ENCODE measurements around the gene QKI. TPM values are rescaled to one million over a fixed set of nuclear protein-coding genes. Genes with fewer than 3 reads are reported as not detected.

QKI gene
- total RNA-seq, 1 experiment from 2014 or later: 217 TPM

DNA sequence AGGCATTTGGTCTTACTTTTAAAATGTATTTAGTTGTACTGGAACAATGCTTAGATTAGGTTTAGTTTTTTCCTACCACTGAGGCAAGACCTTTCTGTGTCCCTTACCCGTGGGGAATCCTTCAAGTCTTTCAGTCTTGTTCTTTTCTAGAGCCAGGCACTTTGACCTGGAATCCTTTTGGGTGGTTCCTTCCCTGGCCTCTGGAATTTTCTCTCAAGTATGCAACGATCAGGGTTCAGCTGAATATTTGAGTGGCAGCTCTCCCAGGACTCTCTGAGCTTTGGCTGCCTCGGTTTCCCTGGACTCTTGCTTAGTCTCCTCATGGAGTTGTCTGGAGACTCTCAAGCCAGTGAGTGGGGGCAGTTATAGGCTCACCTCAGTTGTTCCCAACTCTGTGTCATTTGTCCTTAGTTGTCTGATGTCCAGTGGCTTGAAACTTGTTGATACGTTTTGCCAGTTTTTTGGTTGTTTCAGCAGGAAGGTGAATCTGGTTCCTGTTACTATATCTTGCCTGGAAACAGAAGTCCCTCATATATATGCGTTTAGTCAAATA is 118.1 kb downstream of the QKI start:
- DNase-seq (ENCODE audit: low read depth): no peak

DNA sequence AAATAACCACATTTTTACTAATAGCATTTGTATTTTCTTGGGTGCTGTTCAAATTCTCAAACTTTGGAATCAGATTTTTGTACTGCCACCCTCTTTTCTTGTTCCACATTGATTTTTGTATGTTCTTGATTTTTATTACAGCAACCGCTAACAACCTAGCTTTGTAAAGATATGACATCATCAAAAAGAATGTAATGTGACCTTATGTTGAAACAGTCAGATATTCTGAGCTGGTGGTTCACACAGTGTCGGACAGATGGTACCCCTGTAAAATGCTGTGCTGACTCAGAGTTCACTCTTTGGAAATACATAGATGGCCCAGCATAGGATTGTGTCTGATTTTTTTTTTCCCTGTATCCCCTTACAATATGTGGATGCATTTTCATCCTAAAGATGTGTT is 118.9 kb downstream of the QKI start:
- DNase-seq (ENCODE audit: low read depth): peak; percentile 82

DNA sequence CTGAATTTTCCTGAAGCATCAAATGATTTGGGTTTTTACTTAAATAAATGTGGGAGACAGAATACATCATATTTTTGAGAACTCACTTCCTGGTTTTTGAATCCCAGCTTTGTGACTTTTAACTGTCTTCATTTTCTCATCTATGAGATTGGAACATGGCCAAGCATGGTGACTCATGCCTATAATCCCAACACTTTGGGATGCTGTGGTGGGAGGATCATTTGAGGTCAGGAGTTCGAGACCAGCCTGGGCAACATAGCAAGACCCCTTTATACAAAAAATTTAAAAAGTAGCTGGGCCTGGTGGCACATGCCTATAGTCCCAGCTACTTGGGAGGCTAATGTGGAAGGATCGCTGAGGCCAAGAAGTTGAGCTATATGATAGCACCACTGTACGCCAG is 122.3 kb downstream of the QKI start:
- peak; percentile 68 for DNase-seq (ENCODE audit: low read depth)

DNA sequence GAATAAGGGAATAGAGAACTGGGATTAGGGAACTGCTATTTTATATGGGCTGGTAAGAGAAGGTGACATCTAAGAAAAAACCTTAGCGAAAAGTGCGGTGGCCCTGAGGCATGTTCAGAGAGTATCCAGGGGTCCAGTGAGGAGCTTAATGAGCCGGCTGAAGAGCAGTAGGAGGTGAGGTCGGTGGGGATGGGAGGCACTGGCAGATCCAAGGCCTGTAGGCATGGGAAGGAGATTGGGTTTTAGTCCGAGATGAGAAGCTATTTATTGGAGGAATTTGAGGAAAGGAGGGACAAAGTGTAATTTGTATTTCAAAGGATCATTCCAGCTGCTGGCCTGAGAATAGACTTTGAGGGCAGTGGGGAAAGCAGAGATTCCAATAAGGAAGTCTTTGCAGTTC is 123.8 kb downstream of the QKI start:
- no peak for DNase-seq (ENCODE audit: low read depth)

DNA sequence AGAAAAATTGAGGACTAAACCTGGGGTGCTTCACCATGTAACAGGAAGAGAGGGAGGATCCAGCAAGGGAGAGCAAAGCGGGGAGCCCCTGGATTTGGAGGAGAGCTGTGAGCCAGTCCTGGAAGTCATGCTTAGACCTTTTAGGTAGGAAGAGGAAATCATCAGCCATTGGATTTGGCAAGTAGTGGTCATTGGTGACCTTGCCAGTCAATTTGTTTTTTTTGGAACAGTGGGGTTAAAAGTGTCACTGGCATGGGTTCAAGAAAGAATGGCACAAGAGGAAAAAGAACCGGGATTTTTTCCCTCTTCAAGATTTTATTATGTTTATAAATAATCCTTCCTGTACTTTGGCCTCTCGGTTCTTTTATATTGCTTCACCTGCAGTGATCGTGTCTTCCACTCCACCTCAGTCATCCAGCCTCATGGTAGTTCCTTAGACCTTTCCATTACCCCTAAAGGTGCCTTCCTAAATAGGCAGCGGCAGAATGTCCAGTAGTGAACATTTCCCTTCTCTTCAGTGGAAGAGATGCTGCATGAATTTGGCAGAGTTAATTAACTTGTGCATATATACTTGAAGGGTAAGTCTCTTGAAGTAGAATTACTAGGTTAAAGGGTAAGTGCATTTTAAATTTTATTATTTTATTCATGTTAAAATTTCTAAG is 124.7 kb downstream of the QKI start:
- DNase-seq (ENCODE audit: low read depth): no peak

DNA sequence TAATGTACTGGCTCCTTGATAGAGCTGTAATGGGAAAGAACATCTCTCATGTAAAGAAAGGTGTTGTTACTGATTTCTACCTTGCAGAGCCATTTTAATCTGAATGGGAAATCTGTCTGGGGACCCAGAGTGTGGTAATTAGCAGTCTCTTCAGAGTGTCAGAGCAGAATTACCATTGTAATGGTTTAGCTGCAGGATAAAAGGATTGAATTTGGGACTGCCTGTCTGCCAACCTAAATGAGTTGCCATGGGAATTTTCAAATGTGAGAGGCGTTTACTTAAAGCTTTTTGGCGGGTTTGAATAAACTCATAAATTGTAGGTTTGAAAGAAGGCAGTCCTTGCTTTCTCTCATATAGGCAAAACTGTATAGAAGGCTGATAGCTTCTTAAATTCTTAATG is 128.8 kb downstream of the QKI start:
- no peak for DNase-seq (ENCODE audit: low read depth)

DNA sequence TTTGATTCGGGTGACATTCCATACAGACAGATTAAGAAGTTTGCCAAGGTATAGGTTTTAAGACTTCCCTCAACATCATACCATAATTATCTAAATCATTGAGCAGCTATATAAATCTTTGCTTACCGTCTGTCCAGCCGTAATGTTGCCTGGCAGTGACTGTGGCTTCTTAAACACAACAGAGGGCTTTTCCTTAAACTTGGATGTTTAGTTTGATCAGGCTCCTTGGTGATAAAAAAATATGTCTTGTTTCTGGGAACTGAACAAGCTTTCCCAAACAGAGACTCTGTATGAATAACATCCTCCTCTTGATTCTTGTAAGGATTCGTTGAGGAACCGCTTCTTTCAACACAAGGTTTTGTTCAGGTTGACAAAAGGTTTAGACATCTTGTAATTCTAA is 130.9 kb downstream of the QKI start:
- DNase-seq (ENCODE audit: low read depth): no peak

DNA sequence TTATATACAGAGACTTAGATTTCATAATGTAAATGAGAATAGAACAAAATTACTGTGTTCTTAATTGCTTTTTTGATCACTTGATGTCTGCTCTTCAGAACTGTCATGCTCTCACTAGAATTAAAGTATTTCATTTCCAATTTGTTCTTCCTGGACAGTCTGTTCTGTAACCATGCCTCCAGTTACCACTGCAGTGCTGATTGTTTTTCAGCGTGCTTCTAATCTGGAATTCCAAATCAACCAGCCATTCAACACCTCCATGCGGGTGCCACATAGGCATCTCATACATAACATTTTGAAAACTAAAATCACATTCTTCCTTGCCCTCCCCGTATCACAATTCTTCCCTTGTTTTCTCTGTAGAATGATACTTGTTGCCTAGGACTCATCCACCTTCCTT is 132.8 kb downstream of the QKI start:
- no peak for DNase-seq (ENCODE audit: low read depth)

DNA sequence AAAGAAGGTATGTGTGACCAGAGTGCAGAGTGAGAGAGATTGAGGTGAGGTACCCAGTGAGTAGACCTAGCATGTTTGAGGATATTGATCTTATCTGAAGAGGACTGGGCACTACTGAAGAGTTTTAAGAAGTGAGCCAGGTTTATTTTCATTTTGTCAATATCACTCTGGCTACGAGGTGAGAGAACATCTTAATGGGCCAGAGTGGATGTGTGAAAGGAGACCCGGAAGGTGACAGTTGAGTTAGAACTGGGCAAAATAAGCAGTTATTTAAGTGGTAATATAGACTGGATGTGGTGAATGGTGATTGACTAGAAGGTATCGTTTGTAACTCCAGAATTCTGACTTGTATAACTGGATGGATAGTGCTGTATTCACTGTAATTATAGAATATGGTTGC is 134.1 kb downstream of the QKI start:
- no peak for DNase-seq (ENCODE audit: low read depth)

DNA sequence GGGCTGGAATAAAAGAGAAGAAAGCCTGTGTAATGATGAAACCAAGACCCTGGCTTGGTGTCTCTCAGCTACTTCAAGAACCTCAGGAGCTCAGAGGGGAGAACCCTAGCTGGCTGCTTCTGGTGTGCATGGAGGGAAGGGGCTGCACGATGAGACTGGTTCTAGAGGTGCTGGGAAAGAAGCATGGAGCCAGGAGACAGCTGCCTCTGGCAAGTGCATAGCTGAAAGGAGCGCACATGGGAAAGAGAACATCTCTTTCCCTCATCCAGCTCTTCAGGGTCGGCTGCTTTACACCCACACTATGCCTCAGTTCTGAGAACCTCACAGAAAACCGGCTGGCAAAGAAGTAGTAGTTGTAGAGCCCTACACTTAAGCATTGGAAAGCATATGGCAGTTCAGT is 139.5 kb downstream of the QKI start:
- no peak for DNase-seq (ENCODE audit: low read depth)

DNA sequence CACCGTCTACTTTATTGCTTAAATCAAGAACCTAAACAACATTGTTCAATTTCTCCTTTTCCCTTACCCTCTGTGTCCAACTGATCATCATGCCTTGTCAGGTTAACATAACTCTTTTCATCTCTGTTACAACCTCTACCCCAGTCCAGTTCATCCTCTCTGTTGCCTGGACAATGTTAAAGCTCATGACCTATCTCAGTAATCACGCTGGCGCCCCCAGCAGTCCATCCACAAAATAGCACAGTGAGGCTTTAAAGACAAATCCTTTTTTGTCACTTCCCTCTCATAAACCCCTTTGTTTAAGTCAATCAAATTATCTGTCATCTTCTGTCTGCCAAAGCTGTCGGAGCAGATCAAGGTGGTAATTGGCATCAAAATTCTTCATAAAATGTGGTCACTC is 140.1 kb downstream of the QKI start:
- DNase-seq (ENCODE audit: low read depth): peak; percentile 50

DNA sequence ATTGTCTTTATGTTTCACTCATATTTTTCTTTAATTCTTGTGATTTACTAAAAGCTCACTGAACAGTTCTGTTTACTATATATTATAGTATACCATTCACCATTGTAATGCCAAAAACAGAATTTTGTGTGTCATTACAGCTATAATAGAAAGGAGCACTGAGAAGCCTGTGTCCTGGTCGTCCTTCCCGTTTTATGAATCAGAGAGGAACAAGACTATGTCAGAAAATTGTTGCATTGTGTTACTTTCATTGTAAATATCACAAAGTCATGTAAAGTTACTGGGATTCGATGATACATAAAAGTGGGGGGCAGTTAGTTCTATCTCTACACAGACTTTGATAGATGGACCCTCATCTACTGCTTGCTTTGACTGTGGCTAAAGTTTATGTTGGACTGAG is 145.1 kb downstream of the QKI start:
- no peak for DNase-seq (ENCODE audit: low read depth)

DNA sequence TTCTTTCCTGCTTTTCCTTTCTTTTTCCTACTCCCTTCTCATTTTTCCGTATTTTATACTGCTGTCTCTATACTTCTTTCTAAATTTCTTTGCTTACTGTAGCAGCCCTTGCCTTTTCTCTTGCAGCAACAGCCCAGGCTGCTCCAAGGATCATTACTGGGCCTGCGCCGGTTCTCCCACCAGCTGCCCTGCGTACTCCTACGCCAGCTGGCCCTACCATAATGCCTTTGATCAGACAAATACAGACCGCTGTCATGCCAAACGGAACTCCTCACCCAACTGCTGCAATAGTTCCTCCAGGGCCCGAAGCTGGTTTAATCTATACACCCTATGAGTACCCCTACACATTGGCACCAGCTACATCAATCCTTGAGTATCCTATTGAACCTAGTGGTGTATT is 148.8 kb downstream of the QKI start:
- no peak for DNase-seq (ENCODE audit: low read depth)

DNA sequence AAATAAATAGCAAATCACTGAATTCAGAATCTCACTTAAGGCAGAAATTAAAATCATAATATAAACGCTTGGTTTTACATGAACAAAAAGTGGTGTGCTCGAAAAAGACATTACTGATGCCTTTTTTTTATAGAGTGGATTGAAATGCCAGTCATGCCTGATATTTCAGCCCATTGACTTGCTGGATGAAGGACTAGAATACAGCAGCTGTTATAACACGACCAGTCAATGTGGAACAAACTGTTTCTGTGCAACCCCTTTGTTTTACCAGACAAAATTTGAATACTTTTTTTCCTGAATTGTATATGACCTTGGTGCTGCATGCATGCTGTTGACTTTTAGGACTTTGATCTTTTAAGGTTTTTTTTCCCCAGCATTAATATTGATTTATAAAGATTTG is 150.0 kb downstream of the QKI start:
- DNase-seq (ENCODE audit: low read depth): no peak

DNA sequence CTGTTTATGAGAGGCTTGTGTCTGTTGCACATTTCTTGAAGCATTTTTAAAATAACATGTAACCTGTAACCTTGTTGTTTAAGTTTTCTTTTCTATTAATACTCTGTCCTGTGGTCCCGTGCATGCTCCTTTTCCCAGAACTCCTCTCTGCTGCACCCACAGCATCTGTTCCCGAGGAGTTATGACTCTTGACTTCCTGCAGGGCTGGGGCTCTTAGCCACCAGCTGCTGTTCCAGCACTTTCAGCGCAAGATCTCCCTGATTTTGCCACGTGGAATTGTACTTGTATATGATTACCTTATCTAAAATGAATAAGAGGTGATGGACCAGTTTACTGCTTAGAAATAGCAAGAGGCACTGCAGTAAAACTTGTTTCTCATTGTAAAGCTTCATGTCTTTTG is 150.6 kb downstream of the QKI start:
- DNase-seq (ENCODE audit: low read depth): no peak

DNA sequence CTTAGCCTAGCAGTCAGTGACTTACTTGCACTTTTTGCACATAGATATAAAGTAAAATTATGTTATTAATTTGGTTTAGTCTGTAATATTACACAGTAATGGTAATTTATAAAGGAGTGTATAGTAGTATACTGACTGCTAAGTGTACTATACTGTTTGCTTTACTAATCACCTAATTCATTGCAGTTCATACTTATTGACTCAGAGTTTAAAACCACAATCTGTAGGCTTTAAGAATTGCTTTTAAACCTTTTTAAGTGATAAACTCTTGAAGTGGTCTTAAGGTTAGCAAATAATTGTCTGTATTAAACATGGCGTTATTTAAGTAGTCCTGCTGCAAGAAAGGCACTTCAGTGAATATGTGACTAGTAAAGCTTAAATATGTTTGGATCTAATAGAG is 151.5 kb downstream of the QKI start:
- DNase-seq (ENCODE audit: low read depth): no peak

DNA sequence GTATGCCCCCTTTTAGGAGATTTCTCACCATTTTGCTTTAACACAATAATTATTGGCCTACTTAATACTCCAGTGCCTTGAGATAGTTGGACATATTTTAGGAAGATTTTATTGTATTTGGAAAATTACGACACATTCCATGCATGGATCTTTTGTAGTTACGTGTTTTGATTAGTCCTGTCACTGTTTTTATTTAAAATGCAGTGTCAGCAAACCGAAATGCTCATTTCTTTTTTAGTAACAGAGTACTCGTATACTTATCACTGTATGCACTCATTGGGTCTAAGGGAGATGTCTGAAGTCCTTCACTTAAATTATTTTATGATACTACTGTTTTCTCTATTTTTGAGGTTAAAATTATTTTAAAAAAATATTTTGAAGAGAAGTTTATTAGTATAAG is 153.8 kb downstream of the QKI start:
- DNase-seq (ENCODE audit: low read depth): no peak

DNA sequence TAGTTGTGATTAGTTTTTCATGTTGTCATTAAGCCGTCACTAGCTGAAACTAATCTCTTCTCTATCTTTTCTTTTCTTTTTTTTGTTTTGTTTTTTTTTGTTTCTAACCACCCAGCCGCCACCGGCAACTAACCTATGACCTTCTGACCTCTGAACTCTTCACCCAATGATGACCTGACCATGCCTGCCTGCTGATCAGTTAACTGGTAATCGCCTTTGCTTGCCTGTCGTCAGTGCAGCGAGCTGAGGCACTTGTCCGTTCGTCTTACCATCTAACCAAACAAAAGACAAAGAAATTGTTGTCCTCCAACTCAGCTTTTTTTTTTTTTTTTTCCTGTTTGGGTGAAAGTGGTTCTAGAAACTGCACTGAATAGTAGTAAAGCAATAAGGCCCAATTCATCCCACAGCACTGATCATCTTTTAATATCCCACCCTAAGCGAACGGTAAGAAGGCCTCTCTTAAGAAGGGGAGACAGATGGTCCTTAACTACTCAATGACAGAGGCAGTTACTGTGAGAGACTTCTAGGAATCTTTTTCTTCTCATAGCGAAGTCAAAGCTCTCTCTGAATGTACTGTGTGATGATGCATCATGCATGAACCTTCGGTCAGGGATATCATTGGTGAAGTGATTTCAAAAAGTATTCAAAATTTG is 156.2 kb downstream of the QKI start:
- DNase-seq (ENCODE audit: low read depth): no peak

DNA sequence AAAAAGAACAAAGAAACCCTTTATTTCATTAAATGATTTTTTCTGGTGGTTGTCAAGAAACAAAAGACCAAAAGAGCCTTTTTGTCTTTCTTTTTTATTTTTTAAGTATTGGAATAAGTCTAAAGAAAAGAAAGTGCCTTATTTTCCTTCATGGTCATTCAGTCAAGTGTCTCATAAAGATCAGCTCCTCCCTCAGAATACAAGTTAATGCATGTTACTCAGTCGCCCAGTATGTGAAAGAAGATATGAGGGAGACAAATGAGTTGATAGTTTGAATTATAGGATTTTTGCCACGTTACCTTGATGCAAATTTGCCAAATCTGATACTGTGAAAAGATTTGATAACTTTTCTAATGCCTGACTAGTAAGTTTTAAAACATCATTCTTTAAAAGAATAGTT is 157.2 kb downstream of the QKI start:
- DNase-seq (ENCODE audit: low read depth): no peak

DNA sequence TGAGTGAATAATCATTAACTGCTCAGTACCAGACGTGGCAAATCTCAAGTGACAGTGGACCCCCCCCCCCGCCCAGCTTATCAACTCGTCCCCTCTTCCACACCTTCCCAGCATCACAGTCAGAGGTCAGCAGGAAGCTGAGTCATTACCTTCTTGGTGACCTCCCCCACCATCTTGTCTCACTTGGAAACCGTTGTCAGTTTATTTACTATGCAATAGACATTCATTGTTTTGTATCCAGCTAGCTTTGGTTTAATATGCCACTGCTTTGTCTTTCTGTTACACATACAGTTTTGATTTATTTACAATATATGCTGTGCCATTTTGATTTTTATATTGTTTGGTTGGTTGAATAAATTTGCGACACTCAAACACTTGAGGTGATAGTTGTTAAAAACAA is 158.1 kb downstream of the QKI start:
- peak; percentile 53 for DNase-seq (ENCODE audit: low read depth)

DNA sequence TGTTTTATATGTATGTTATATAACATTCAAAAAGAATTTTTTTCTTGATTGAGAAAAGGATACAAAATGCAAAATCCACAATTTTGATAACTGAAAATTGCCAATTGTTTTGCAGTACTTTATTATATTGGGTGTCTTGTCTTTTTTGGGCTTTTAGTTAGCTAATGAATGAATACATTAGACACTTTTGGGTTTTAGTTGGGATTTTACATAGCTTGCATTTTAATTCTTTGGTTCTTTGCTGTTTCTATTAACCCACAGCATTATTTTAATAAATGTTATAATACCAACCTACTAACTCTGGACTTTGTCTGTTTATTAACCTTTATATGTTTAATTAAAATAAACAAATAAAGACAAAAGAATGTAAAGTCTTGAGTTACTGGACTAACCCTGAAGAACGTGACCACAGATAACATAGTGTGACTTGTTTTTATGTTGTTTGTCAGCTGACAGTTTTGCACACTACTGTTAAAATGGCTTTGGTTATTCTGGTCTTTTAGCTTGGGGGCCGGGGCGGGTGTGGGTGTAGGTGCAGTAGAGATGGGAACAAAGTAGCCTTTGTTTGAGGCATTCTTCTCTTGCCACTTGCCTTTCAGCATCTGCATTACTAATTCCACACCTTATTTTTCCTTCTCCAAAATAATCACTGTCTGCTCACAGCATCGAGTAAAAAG is 159.1 kb downstream of the QKI start:
- DNase-seq (ENCODE audit: low read depth): no peak

DNA sequence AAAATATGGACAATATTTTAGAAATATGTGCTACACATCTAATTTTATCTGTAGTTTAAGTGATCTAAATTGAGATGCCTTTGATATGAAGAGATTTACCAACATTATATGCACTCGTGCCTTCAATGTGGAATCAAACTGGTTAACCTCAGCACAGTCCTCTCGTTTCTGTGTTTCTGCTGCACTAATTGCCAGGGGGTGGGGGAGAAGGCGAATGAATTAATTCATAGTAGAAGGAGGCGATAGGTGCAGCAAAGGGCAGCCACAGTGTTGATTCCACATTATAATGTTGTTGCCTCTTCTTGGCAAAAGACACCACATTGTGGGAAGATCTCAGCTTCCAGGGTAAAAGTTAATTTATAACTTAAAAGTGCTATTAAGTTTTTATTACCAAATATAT is 161.6 kb downstream of the QKI start:
- no peak for DNase-seq (ENCODE audit: low read depth)

DNA sequence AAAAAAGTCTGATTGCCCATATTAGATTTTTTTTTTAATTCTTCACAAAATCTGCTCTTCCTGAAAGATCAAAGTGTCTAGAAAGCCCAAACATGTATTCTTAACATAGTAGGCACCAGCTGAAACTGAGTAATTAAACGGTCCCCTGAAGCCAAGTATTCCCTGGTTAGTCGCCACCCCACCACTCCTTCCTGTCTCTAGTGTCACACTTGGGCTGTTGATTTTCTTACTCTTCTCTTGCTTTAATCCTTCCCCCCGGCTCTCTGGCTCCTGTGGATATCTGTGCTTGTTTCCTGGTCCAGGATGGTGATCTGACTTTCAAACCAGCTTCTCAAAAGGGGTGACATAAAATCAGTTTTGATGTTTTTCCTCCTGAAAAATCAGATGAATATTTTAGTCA is 162.9 kb downstream of the QKI start:
- no peak for DNase-seq (ENCODE audit: low read depth)

All from Daoy (cell line).